H1 (cell line): ENCODE data around the gene SCNN1G. TPM values are rescaled to one million over a fixed set of nuclear protein-coding genes. Genes with fewer than 3 reads are reported as not detected.

Experiments
- CTCF ChIA-PET: fragments of 300-600 bp; sonication (Branson Sonifier 250); formaldehyde crosslinking; loops from one replicate; lab custom pipeline; 2021; ENCODE audit not compliant: partially characterized antibody; lab: Charles Lee
- POLR2A ChIA-PET: fragments of 300-600 bp; sonication (Branson Sonifier 250); formaldehyde crosslinking; loops from one replicate; lab custom pipeline; 2021; ENCODE audit warnings: inconsistent platforms; ENCODE audit not compliant: partially characterized antibody; lab: Charles Lee
- DNase-seq, 2 experiments: peaks; one replicate each; pipeline versions ENCODE4 v3.0.0 to v3.0.0-alpha.2; 2010 to 2022; ENCODE audit warnings: low spot score in 2 of 2, low read depth in 1 of 2, mixed read lengths in 1 of 2
- FAIRE-seq: peaks from 2 replicates; lab custom pipeline; 2011; peaks lifted over from hg19 to GRCh38; lab: Jason Lieb, UNC
- H2AFZ ChIP-seq: 2 replicates; pipeline ENCODE4 v1.8.1; 2012; ENCODE audit warnings: low read length, inconsistent platforms
- H2AK5ac ChIP-seq: 2 replicates; pipeline ENCODE4 v1.6.1; 2013; ENCODE audit warnings: low read depth, low read length
- H2BK120ac ChIP-seq: replicated peaks from 2 replicates; pipeline ENCODE3; 2013; ENCODE audit warnings: low read depth, low read length, inconsistent platforms
- H2BK12ac ChIP-seq: 2 replicates; pipeline ENCODE4 v1.6.1; 2013; ENCODE audit warnings: low read depth, low read length
- H2BK15ac ChIP-seq: 2 replicates; pipeline ENCODE4 v1.6.1; 2013; ENCODE audit warnings: low read length
- H2BK20ac ChIP-seq: 2 replicates; pipeline ENCODE4 v1.6.1; 2013; ENCODE audit warnings: low read length
- H2BK5ac ChIP-seq: 2 replicates; pipeline ENCODE4 v1.6.1; 2013; ENCODE audit warnings: low read depth, low read length
- H3K14ac ChIP-seq: 2 replicates; pipeline ENCODE4 v1.6.1; 2013; ENCODE audit warnings: inconsistent platforms; ENCODE audit not compliant: insufficient read length
- H3K18ac ChIP-seq: 2 replicates; pipeline ENCODE4 v1.6.1; 2013; ENCODE audit warnings: low read length; ENCODE audit errors: extremely low read depth
- H3K23ac ChIP-seq: 2 replicates; pipeline ENCODE4 v1.6.1; 2013; ENCODE audit warnings: inconsistent platforms; ENCODE audit not compliant: insufficient read length
- H3K23me2 ChIP-seq: 2 replicates; pipeline ENCODE4 v1.6.1; 2013; ENCODE audit warnings: low read depth, low read length
- H3K27ac ChIP-seq: 2 replicates; pipeline ENCODE4 v1.6.1; 2011; ENCODE audit warnings: low read depth, low read length, inconsistent platforms
- H3K27me3 ChIP-seq, 4 experiments: replicated peaks in 1 of 4; 1 replicate in 1 of 4; 2 replicates in 3 of 4; pipeline versions ENCODE4 v1.6.1 to v1.8.1; 2011 to 2013; ENCODE audit warnings: low read length in 3 of 4, mild to moderate bottlenecking in 3 of 4, inconsistent platforms in 2 of 4, mixed read lengths in 2 of 4, moderate library complexity in 1 of 4; ENCODE audit not compliant: control insufficient read depth in 3 of 4, insufficient read depth in 3 of 4; ENCODE audit errors: extremely low read depth in 1 of 4
- H3K36me3 ChIP-seq, 4 experiments: 2 replicates each; pipeline versions ENCODE4 v1.6.1 to v1.8.1; 2011 to 2013; ENCODE audit warnings: mild to moderate bottlenecking in 4 of 4, low read length in 3 of 4, moderate library complexity in 2 of 4, control low read depth in 1 of 4, inconsistent platforms in 1 of 4; ENCODE audit not compliant: insufficient read depth in 4 of 4, control insufficient read depth in 2 of 4
- H3K4ac ChIP-seq: replicated peaks from 2 replicates; pipeline ENCODE3; 2013; ENCODE audit warnings: low read length, low read depth, mixed read lengths, inconsistent platforms; ENCODE audit not compliant: insufficient read length
- H3K4me1 ChIP-seq, 4 experiments: replicated peaks in 1 of 4; 1 replicate in 1 of 4; 2 replicates in 3 of 4; pipeline versions ENCODE4 v1.6.1 to v1.8.1; 2011 to 2013; ENCODE audit warnings: low read length in 3 of 4, inconsistent platforms in 2 of 4, mixed read lengths in 1 of 4; ENCODE audit not compliant: insufficient read depth in 4 of 4, control insufficient read depth in 3 of 4
- H3K4me2 ChIP-seq, 2 experiments: 2 replicates each; pipeline versions ENCODE4 v1.6.1 to v1.8.1; 2011 to 2013; ENCODE audit warnings: low read depth in 2 of 2, low read length in 2 of 2, control low read depth in 1 of 2, inconsistent platforms in 1 of 2, mild to moderate bottlenecking in 1 of 2; ENCODE audit not compliant: insufficient read depth in 1 of 2
- H3K4me3 ChIP-seq, 4 experiments: fragments of 200-600, 300-600 bp in 1 of 4; sonication (generic), shearing (Covaris generic), sonication (Bioruptor Twin) in 1 of 4; 2 replicates each; pipeline versions ENCODE4 v1.5.1 to v1.8.1; 2011 to 2016; ENCODE audit warnings: low read length in 4 of 4, low read depth in 3 of 4, control low read depth in 2 of 4, inconsistent platforms in 2 of 4, mild to moderate bottlenecking in 2 of 4, mixed read lengths in 1 of 4, moderate library complexity in 1 of 4; ENCODE audit not compliant: insufficient read depth in 2 of 4; ENCODE audit errors: extremely low read depth in 1 of 4
- H3K56ac ChIP-seq: replicated peaks from 2 replicates; pipeline ENCODE3; 2013; ENCODE audit warnings: low read depth, mild to moderate bottlenecking, mixed read lengths, low read length, inconsistent platforms; ENCODE audit not compliant: insufficient read length
- H3K79me1 ChIP-seq: 2 replicates; pipeline ENCODE4 v1.6.1; 2013; ENCODE audit warnings: low read depth, low read length, control low read depth
- H3K79me2 ChIP-seq, 2 experiments: 2 replicates each; pipeline versions ENCODE4 v1.6.1 to v1.8.1; 2012 to 2013; ENCODE audit warnings: low read length in 2 of 2, mild to moderate bottlenecking in 2 of 2, inconsistent platforms in 1 of 2; ENCODE audit not compliant: insufficient read depth in 2 of 2, control insufficient read depth in 1 of 2
- H3K9ac ChIP-seq, 4 experiments: replicated peaks in 1 of 4; 1 replicate in 1 of 4; 2 replicates in 3 of 4; pipeline versions ENCODE4 v1.6.1 to v1.8.1; 2011 to 2013; ENCODE audit warnings: low read depth in 3 of 4, low read length in 3 of 4, control low read depth in 2 of 4, mild to moderate bottlenecking in 2 of 4, moderate library complexity in 2 of 4, inconsistent platforms in 1 of 4; ENCODE audit errors: extremely low read depth in 1 of 4
- H3K9me3 ChIP-seq, 2 experiments: 2 replicates each; pipeline versions ENCODE4 v1.6.1 to v1.8.1; 2012 to 2013; ENCODE audit warnings: mild to moderate bottlenecking in 2 of 2, moderate library complexity in 2 of 2, control low read depth in 1 of 2, inconsistent platforms in 1 of 2, low read depth in 1 of 2, low read length in 1 of 2, mixed read lengths in 1 of 2; ENCODE audit not compliant: insufficient read depth in 2 of 2
- H4K20me1 ChIP-seq, 2 experiments: replicated peaks in 1 of 2; 2 replicates each; pipeline versions ENCODE3 to v1.8.1; 2011 to 2013; ENCODE audit warnings: inconsistent platforms in 2 of 2, low read length in 2 of 2, mild to moderate bottlenecking in 1 of 2; ENCODE audit not compliant: insufficient read depth in 2 of 2, control insufficient read depth in 1 of 2
- H4K5ac ChIP-seq: 2 replicates; pipeline ENCODE4 v1.6.1; 2013; ENCODE audit warnings: low read length, low read depth, mixed read lengths, inconsistent platforms; ENCODE audit not compliant: insufficient read length
- H4K8ac ChIP-seq: 2 replicates; pipeline ENCODE4 v1.8.0; 2013; ENCODE audit warnings: mild to moderate bottlenecking, moderate library complexity, low read length, inconsistent platforms; ENCODE audit not compliant: insufficient read depth; ENCODE audit errors: extremely low read depth
- H4K91ac ChIP-seq: replicated peaks from 2 replicates; pipeline ENCODE3; 2013; ENCODE audit warnings: low read length, mixed read lengths, inconsistent platforms; ENCODE audit not compliant: insufficient read length
- BRCA1 ChIP-seq: IDR thresholded peaks from 2 replicates; pipeline ENCODE4 v1.6.1; 2012; ENCODE audit warnings: low read depth, low read length, improper control_type of control experiment
- EGR1 ChIP-seq: IDR thresholded peaks from 2 replicates; pipeline ENCODE4 v1.6.1; 2011; ENCODE audit warnings: low read depth, low read length, borderline replicate concordance
- EP300 ChIP-seq, 2 experiments: IDR thresholded peaks; 1 replicate in 1 of 2; 2 replicates in 1 of 2; pipeline ENCODE4 v1.6.1; 2011 to 2012; ENCODE audit warnings: low read depth in 2 of 2, low read length in 2 of 2, mild to moderate bottlenecking in 2 of 2, borderline replicate concordance in 1 of 2, inconsistent platforms in 1 of 2, moderate library complexity in 1 of 2
- FOSL1 ChIP-seq: IDR thresholded peaks from 2 replicates; pipeline ENCODE4 v1.6.1; 2011; ENCODE audit warnings: mild to moderate bottlenecking, low read depth, low read length, moderate library complexity; ENCODE audit not compliant: insufficient read depth
- MAX ChIP-seq: IDR thresholded peaks from 2 replicates; pipeline ENCODE4 v1.6.1; 2012; ENCODE audit warnings: inconsistent platforms
- POLR2A ChIP-seq, 2 experiments: IDR thresholded peaks; 1 replicate in 1 of 2; 2 replicates in 1 of 2; pipeline ENCODE4 v1.6.1; 2011; ENCODE audit warnings: low read depth in 2 of 2, low read length in 2 of 2, mild to moderate bottlenecking in 2 of 2; ENCODE audit errors: control extremely low read depth in 1 of 2
- SP1 ChIP-seq: IDR thresholded peaks from 2 replicates; pipeline ENCODE4 v1.6.1; 2011; ENCODE audit warnings: low read depth, low read length
- SP2 ChIP-seq: IDR thresholded peaks from 2 replicates; pipeline ENCODE4 v1.6.1; 2012; ENCODE audit warnings: mild to moderate bottlenecking, low read length, inconsistent platforms
- SUZ12 ChIP-seq: fragments of 200-600 bp; sonication (generic); IDR thresholded peaks from 2 replicates; pipeline ENCODE4 v1.6.1; 2012; ENCODE audit warnings: mild to moderate bottlenecking, inconsistent platforms, low read length, moderate library complexity, mixed read lengths
- TAF1 ChIP-seq: IDR thresholded peaks from 2 replicates; pipeline ENCODE4 v1.6.1; 2011; ENCODE audit warnings: mild to moderate bottlenecking, low read depth, low read length
- TAF7 ChIP-seq: optimal IDR thresholded peaks from 2 replicates; pipeline ENCODE3; 2011; ENCODE audit warnings: low read depth, mild to moderate bottlenecking, inconsistent platforms, low read length, moderate library complexity, borderline replicate concordance
- USF2 ChIP-seq: IDR thresholded peaks from 2 replicates; pipeline ENCODE4 v1.6.1; 2011; ENCODE audit warnings: low read length, improper control_type of control experiment
- WGBS, 2 experiments: shearing (Covaris generic) in 1 of 2; methylation state at CpG; one replicate each; pipeline versions ENCODE4 v1.1.6 to v1.1.7; 2013 to 2015; ENCODE audit warnings: low lambda C conversion rate in 2 of 2, mixed read lengths in 2 of 2, inconsistent platforms in 1 of 2, low coverage in 1 of 2, missing lambda C conversion rate in 1 of 2; ENCODE audit not compliant: insufficient replicate concordance in 2 of 2, insufficient coverage in 1 of 2, insufficient read length in 1 of 2; ENCODE audit errors: extremely low coverage in 1 of 2, missing lambda C conversion rate in 1 of 2; 5-methylcytosine and 5-hydroxymethylcytosine counted together
- polyA plus RNA-seq, 7 experiments: library from polyadenylated mRNA; depleted of rRNA in 3 of 7; stranded (reverse) in 5 of 7; unstranded in 2 of 7; fragments of >200 nt in 5 of 7; fragments of 200-250 nt in 2 of 7; gene quantifications; 1 replicate in 5 of 7; 2 replicates in 1 of 7; 4 replicates in 1 of 7; pipeline versions ENCODE4 v1.2.1 to v1.2.3, GENCODE V29; 2011 to 2013; ENCODE audit warnings: missing spikeins in 2 of 7, mixed read lengths in 2 of 7
- total RNA-seq: library from RNA; stranded (reverse); fragmentation: NEBNext Ultra II Directional; extraction: Animal tissue kit (Norgen Biotek cat#: 25700); gene quantifications from 2 replicates; pipeline ENCODE4 v1.2.1, GENCODE V29; 2021

Gene SCNN1G
- total and polyA plus RNA-seq, 2 of the 8 experiments (the other 6 are each of a cell fraction or from before 2014, with no cell fraction given): 0.73 to 1.1 TPM

GRCh38 chr16:23141959-23142740 lies 40.4 kb upstream of the SCNN1G start:
- no peak overlapping the region for H4K91ac ChIP-seq
- H3K4me3 ChIP-seq: no peak overlapping the region
- H3K56ac ChIP-seq: no peak overlapping the region
- H3K27ac ChIP-seq: no peak overlapping the region
- H2BK5ac ChIP-seq: no peak overlapping the region
- no peak overlapping the region for H2AFZ ChIP-seq
- no peak for FAIRE-seq
- no peak overlapping the region for H4K8ac ChIP-seq
- no peak overlapping the region for H3K23ac ChIP-seq
- peaks cover 0 to 96% of the 10 kb centered on the region in 2 experiments; a peak in 2 of 4 replicates for H3K79me2 ChIP-seq
- no peaks in the 10 kb centered on the region for H3K23me2 ChIP-seq
- no peak overlapping the region for H3K9ac ChIP-seq
- H4K20me1 ChIP-seq: peaks cover 2 to 13% of the 10 kb centered on the region in 2 experiments
- H2AK5ac ChIP-seq: no peak overlapping the region
- CTCF ChIA-PET: interaction anchor here (1.4 kb wide), 1 partner anchor 13 kb away, joined by 5 read pairs; no protein-coding TSS in a partner anchor
- no peak overlapping the region for H3K4ac ChIP-seq
- no peak overlapping the region for H2BK20ac ChIP-seq
- no peaks in the 10 kb centered on the region for H3K9me3 ChIP-seq
- H2BK15ac ChIP-seq: no peak overlapping the region
- H3K14ac ChIP-seq: no peak overlapping the region
- no peak overlapping the region for H4K5ac ChIP-seq
- no peaks in the 10 kb centered on the region for H3K36me3 ChIP-seq
- H2BK12ac ChIP-seq: no peak overlapping the region
- WGBS, 2 experiments: 85% methylated on average over 7 of the region's 7 CpGs; no CpG with 5 or more reads in 1 of the 2 experiments
- no peak overlapping the region for H3K4me2 ChIP-seq
- DNase-seq: no peak
- peaks cover 13% of the 10 kb centered on the region for H3K79me1 ChIP-seq
- H3K27me3 ChIP-seq: no peaks in the 10 kb centered on the region
- POLR2A ChIA-PET: no interaction called here
- H3K18ac ChIP-seq: no peak overlapping the region
- H2BK120ac ChIP-seq: no peak overlapping the region
- H3K4me1 ChIP-seq: peaks cover 8 to 15% (median 12%) of the 10 kb centered on the region in 4 experiments; a peak in 6 of 7 replicates
- TF ChIP-seq EGR1 (no peak), FOSL1 (no peak), SP1 (no peak), SP2 (no peak), USF2 (no peak), TAF7 (no peak), POLR2A (IDR thresholded peaks at IDR 0.05; ENCODE audit: control extremely low read depth in 1 of 2, low read depth in 2 of 2, low read length in 2 of 2) (no peak), BRCA1 (no peak), EP300 (IDR thresholded peaks at IDR 0.05; ENCODE audit: borderline replicate concordance in 1 of 2, low read depth in 2 of 2, low read length in 2 of 2) (no peak), MAX (no peak), TAF1 (no peak), SUZ12 (no peak)
